Measurements from ENCODE around the gene STXBP6. TPM values are rescaled to one million over a fixed set of nuclear protein-coding genes. Genes with fewer than 3 reads are reported as not detected.
"Not testable (repeated sequence)": the region's sequence is repeated elsewhere in the genome, so short reads cannot be mapped to it uniquely, and the experiment has no call there.

The STXBP6 gene
- total RNA-seq, 1 experiment from 2014 or later = 36.9 TPM

DNA sequence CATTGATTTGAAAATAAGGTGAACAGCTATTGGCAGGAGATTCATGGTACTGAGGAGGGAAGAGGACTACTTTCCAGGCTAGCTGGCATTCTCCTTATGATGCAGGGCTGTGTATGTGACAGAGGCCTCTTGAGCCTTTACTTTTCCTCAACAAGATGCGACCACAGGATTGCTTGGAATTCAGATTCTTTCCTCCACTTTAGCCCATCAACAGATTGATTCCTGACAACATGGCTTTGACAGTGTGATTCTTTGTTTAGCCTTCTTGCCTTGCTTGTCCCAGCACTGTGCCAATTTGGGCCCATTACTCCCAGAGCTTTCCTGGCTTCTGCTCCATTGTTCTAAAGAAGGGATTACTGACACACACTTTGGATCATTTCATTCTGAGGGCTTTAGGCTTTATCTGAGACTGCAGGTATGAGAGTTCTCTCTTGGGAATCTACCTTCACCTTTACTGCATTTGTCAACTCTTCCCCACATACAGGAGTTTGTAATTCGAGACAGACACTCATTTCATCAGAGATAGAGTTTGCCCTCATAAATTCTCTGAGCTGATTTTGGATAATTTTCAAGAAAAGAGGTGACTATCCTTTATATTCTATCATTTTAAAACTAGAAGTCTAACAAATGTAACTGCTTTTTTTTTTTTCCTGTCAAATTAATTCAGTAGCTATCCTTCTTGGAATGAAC is 209.6 kb downstream of the STXBP6 start:
- DNase-seq (ENCODE audit: extremely low read depth, low read depth) = no peak

GRCh38 chr14:24839617-24840203 is 210.2 kb downstream of the STXBP6 start:
- no peak for DNase-seq (ENCODE audit: extremely low read depth, low read depth)

DNA sequence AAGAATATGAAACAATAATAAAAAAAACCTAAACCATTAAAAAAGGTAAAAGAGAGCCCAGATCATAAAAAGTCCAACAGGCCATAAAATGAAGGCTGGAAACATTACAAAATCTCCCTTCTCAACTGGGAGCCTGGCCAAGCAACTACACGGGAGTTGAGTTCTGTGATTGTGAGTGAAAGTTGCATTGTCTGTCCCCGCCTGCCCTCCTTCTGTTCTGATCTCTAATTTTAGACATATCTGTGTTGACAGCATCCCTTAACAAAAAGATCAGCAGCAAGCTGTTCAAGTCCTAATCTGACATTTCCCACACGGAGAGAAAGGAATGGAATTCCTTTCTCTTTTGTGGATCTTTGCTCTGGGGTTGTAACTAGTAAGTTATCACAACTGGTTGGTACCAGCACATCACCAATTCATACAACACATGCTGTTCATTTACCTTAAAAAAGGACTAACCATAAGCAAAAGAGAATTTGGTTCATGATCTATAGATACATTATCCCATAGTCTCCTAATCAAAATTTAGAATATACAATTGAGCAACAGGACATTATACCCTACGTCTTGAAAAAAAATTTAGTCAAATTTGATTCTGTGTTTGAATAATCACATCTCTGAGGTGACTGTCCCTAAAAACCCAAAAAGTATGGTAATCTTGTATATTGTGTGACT is 210.9 kb downstream of the STXBP6 start:
- DNase-seq (ENCODE audit: extremely low read depth, low read depth) = no peak

DNA sequence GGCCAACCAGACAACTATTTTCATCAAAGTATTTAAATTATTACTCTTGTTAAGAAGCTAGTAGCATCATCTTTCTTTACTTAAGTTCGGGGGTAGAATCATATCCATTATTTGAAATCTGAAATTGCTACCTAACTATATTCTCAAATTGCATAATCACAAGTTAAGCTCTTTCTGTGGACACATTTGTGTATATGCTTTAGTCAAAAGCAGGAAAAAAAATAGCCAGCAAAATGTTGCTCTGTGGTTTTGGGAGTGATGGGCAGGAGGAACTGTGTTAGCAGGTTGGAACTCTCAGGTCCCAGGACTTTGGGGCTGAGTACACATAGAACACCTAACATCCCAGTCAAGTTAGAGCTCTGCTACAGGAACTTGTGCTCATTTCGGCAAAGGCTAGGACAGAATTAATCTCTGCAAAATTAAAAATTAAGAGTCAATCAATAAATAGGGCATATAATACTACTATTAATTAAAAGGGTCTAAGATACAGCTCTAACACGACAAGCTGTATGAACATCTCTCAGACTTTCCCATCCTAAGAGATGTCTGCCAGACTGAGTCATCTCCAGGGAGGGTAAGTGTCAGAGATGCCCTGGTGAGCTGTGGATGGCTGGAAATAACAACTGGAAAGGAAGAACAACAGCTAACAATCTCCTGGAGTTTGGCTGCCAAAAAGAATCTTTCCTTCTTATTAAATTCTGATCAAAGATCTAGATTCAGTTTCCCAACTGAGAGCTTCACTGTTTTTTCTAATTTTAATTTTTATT is 212.5 kb downstream of the STXBP6 start:
- DNase-seq (ENCODE audit: extremely low read depth, low read depth) = no peak

DNA sequence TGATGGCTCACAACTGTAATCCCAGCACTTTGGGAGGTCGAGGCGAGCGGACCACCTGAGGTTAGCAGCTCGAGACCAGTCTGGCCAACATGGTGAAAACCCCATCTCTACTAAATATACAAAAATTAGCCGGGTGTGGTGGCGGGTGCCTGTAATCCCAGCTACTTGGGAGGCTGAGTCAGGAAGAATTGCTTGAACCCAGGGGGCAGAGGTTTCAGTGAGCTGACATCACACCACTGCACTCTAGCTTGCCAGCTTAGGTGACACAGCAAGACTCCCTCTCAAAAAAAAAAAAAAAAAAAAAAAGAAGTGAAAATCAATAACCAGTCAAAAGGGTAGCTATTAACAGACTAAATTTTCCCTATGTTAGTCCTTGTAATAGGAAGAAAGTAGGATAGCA is 213.6 kb downstream of the STXBP6 start:
- not testable (repeated sequence) for DNase-seq (ENCODE audit: extremely low read depth, low read depth)

DNA sequence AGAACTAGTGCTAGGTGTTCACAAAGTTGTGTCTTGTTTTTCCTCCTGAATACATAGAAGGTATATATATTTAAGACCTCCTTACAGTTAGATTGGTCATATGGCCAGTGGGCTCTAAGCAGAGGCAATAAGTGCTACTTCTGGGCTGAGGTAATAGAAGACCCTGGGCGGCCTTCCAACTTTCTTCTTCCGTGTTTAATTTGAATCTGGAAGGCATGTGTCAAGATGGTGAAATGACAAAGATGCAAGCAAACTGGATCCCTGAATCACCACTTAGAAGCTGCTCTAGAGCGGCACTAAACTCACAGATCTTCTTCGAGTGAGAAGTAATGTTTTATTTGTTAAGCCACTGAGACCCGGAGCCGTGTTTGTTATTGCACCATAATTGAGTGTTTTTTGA is 215.0 kb downstream of the STXBP6 start:
- no peak for DNase-seq (ENCODE audit: extremely low read depth, low read depth)

- DNase-seq (ENCODE audit: extremely low read depth, low read depth) = no peak
These were observed 216.6 kb downstream of the STXBP6 start for GRCh38 chr14:24833385-24833784.

DNA sequence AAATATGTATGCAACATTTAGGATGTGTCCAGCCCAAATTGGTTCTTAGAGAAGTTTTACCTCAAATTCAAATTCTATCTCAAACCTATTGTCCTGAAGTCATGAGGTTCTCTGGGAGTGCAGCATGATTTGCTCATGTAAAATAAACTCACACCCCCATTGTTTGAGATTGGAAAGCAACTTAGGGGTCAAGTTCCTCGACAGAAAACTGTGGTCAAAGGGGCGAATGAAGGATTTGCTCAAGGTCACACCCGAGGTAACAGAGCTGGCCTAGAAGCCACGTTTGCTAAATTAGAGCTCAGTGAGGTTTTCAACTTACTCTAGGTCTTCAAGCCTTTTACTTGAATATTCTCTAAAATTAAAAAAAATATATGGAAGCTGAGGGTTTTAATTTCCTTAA is 218.3 kb downstream of the STXBP6 start:
- DNase-seq (ENCODE audit: extremely low read depth, low read depth) = no peak

GRCh38 chr14:24829862-24830261 is 220.1 kb downstream of the STXBP6 start:
- no peak for DNase-seq (ENCODE audit: extremely low read depth, low read depth)

DNA sequence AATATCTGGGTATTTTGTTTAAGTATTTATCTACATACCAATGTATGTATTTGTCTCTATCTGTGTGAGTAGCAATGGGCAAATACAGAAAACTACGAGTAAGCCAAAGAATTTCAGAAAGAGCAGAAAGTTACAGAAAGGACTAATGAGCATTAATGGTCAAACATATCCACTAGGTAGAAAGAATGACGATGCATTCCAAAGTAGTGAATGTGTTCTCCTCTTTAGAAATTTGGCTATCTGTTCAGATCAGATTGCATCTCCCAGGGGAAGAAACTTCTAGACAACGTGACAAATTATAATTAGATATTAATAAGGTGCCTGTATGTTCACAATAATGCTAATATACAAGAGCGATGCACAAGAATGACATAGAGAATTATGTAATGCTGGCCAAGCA is 221.5 kb downstream of the STXBP6 start:
- no peak for DNase-seq (ENCODE audit: extremely low read depth, low read depth)

DNA sequence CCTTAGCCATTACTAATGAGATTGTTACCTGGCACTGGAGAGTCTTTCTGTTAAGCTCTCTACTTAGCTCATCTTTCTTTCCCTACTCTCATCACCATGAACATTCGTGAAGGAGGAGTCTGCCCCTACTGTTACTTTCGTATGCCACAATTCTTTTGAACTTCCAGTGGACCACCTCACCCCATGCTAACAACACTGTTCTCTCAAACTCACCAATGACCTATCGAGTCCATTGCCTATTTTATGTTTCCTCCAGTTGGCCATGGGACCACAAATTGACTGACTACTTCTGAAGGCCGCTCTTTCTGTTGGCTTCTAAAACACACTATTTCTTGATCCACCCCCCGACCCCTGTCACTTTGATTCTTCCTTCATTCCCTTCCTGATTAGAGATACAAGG is 223.6 kb downstream of the STXBP6 start:
- DNase-seq (ENCODE audit: extremely low read depth, low read depth) = no peak

GRCh38 chr14:24820616-24821015 is 229.3 kb downstream of the STXBP6 start:
- DNase-seq (ENCODE audit: extremely low read depth, low read depth) = no peak

GRCh38 chr14:24818823-24819341 is 231.1 kb downstream of the STXBP6 start:
- DNase-seq (ENCODE audit: extremely low read depth, low read depth) = no peak

GRCh38 chr14:24818058-24818822 is 231.7 kb downstream of the STXBP6 start:
- DNase-seq (ENCODE audit: extremely low read depth, low read depth) = no peak

GRCh38 chr14:24817212-24818057 is 232.5 kb downstream of the STXBP6 start:
- DNase-seq (ENCODE audit: extremely low read depth, low read depth) = peak; percentile 8

DNA sequence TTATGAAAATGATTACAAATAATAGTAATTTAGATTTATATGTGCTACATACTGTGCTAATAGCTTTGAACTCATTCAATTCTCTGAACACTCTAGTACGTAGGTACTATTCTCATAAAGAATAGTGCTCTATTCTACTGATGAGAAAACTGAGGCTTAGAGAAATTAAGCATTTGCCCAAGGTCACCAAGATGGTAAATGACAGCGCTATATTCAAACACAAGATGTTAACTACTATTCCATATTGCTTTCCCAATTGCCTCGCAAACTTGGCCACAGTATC is 233.1 kb downstream of the STXBP6 start:
- DNase-seq (ENCODE audit: extremely low read depth, low read depth) = no peak

GRCh38 chr14:24816011-24816928 is 233.7 kb downstream of the STXBP6 start:
- DNase-seq (ENCODE audit: extremely low read depth, low read depth) = no peak

- DNase-seq (ENCODE audit: extremely low read depth, low read depth) = no peak
These were observed 234.4 kb downstream of the STXBP6 start for GRCh38 chr14:24815543-24815942.

GRCh38 chr14:24814944-24815343 is 235.0 kb downstream of the STXBP6 start:
- DNase-seq (ENCODE audit: extremely low read depth, low read depth) = no peak

All from NCI-H460 (cell line).